ENCODE results near the gene CDH23. TPM values are rescaled to one million over a fixed set of nuclear protein-coding genes. Genes with fewer than 3 reads are reported as not detected.

CDH23 gene
- total and polyA plus RNA-seq, 9 of the 15 experiments (the other 6 are each of a cell fraction or from before 2014, with no cell fraction given), result 0.18 to 1.2 (median 0.47) TPM

- TF ChIP-seq GABPB2 (CRISPR knock-in tag; conservative IDR thresholded peaks at IDR 0.05) (no peak), GATAD2A (IDR thresholded peaks at IDR 0.05) (0 out of 2 replicates have a peak, but pooled peaks have one; percentile 73), UBTF (IDR thresholded peaks at IDR 0.05; ENCODE audit: borderline replicate concordance in 1 of 2, low read depth in 2 of 2, low read length in 2 of 2) (0 out of 4 replicates have a peak, but pooled peaks of 1 of the 2 experiments have one; percentile 27), MTA3 (IDR thresholded peaks at IDR 0.05; ENCODE audit: borderline replicate concordance) (peak; percentile 77; the same call in 1 of the 2 replicates), THAP7 (CRISPR knock-in tag; IDR thresholded peaks at IDR 0.05) (no peak), MBD1 (CRISPR knock-in tag; IDR thresholded peaks at IDR 0.05) (no peak), CBFA2T2 (conservative IDR thresholded peaks at IDR 0.05) (peak; percentile 70), RNF2 (IDR thresholded peaks at IDR 0.05) (peak; percentile 82), RFX7 (CRISPR knock-in tag; IDR thresholded peaks at IDR 0.05) (no peak), CBFB (CRISPR knock-in tag; IDR thresholded peaks at IDR 0.05) (no peak), POLR3G (IDR thresholded peaks at IDR 0.05; ENCODE audit: extremely low read depth, insufficient read length, insufficient replicate concordance) (no peak), MCM5 (IDR thresholded peaks at IDR 0.05; ENCODE audit: low read depth) (no peak), RHOXF2B (CRISPR knock-in tag; conservative IDR thresholded peaks at IDR 0.05) (no peak), OTX1 (CRISPR knock-in tag; IDR thresholded peaks at IDR 0.05) (no peak), ZBTB8A (IDR thresholded peaks at IDR 0.05; ENCODE audit: partially characterized antibody) (no peak), CHCHD3 (CRISPR knock-in tag; IDR thresholded peaks at IDR 0.05) (no peak), BDP1 (IDR thresholded peaks at IDR 0.05; ENCODE audit: insufficient read depth, insufficient read length) (no peak), ZNF134 (CRISPR knock-in tag; conservative IDR thresholded peaks at IDR 0.05) (no peak), TBL1XR1 (IDR thresholded peaks at IDR 0.05; ENCODE audit: low read length in 2 of 2) (peak in 1 of 2 experiments; percentile 52; a peak in 1 of 4 replicates), C11orf30 (IDR thresholded peaks at IDR 0.05; ENCODE audit: low read depth) (no peak), ZFX (CRISPR knock-in tag; IDR thresholded peaks at IDR 0.05) (no peak), ZNF24 (IDR thresholded peaks at IDR 0.05) (no peak), BHLHE40 (IDR thresholded peaks at IDR 0.05; ENCODE audit: low read length) (peak; percentile 49), BCOR (IDR thresholded peaks at IDR 0.05) (peak; percentile 99), GTF2E2 (tag; IDR thresholded peaks at IDR 0.05) (no peak), ZNF639 (CRISPR knock-in tag; conservative IDR thresholded peaks at IDR 0.05 in 1 of 2, IDR thresholded peaks at IDR 0.05 in 1 of 2) (0 out of 4 replicates have a peak, but pooled peaks of 1 of the 2 experiments have one; percentile 34)
These were observed 37.2 kb upstream of the CDH23 start (continued) for GRCh38 chr10:71359364-71360046.
